Activated CD4-positive, alpha-beta T cell treated with anti-CD3 and anti-CD28 coated beads, Interleukin-2, amount 10 ng/mL, durations not matched to agents 24 days and 14 days (primary cell): ENCODE results near the gene PKN1. TPM values are rescaled to one million over a fixed set of nuclear protein-coding genes. Genes with fewer than 3 reads are reported as not detected.
A peak's percentile ranks its signal among the peaks of the same experiment; 100 is the strongest.

Experiments
- DNase-seq: peaks from one replicate; pipeline ENCODE4 v3.0.0; 2022
- H3K27ac Mint-ChIP-seq: one replicate; pipeline ENCODE4 v1.8.0; 2022; ENCODE audit warnings: mild to moderate bottlenecking, mixed read lengths
- H3K27me3 Mint-ChIP-seq: one replicate; pipeline ENCODE4 v1.8.0; 2022; ENCODE audit warnings: mixed read lengths
- H3K36me3 Mint-ChIP-seq: one replicate; pipeline ENCODE4 v1.8.0; 2022; ENCODE audit warnings: low read depth, mild to moderate bottlenecking, mixed read lengths
- H3K4me1 Mint-ChIP-seq: one replicate; pipeline ENCODE4 v1.8.0; 2021; ENCODE audit warnings: mixed read lengths
- H3K4me3 Mint-ChIP-seq: one replicate; pipeline ENCODE4 v1.8.0; 2022; ENCODE audit warnings: mild to moderate bottlenecking, moderate library complexity, mixed read lengths
- H3K9me3 Mint-ChIP-seq: one replicate; pipeline ENCODE4 v1.8.0; 2021; ENCODE audit warnings: mixed read lengths
- intact Hi-C: fragments of 100-400 bp; cut with micrococcal nuclease; formaldehyde crosslinking; loops from one replicate; pipeline ENCODE4 v1.15.1; 2023
- total RNA-seq: library from RNA; stranded (reverse); gene quantifications from 2 replicates; pipeline ENCODE4 v1.2.3, GENCODE V29; 2022

Gene PKN1
- total RNA-seq, 1 donor from 2014 or later, result 180 TPM

- peaks cover 2% of the 10 kb centered on the region for H3K36me3 Mint-ChIP-seq
- DNase-seq, result no peak
- H3K27ac Mint-ChIP-seq, result peak overlapping the region; percentile 49
- H3K4me1 Mint-ChIP-seq, result peaks cover 30% of the 10 kb centered on the region
- H3K4me3 Mint-ChIP-seq, result peak overlapping the region; percentile 50
- H3K9me3 Mint-ChIP-seq, result no peaks in the 10 kb centered on the region
- H3K27me3 Mint-ChIP-seq, result peaks cover 15% of the 10 kb centered on the region
- intact Hi-C loops, result no loop called here
Measured at GRCh38 chr19:14430712-14431111, 2.4 kb upstream of the PKN1 start.

DNA sequence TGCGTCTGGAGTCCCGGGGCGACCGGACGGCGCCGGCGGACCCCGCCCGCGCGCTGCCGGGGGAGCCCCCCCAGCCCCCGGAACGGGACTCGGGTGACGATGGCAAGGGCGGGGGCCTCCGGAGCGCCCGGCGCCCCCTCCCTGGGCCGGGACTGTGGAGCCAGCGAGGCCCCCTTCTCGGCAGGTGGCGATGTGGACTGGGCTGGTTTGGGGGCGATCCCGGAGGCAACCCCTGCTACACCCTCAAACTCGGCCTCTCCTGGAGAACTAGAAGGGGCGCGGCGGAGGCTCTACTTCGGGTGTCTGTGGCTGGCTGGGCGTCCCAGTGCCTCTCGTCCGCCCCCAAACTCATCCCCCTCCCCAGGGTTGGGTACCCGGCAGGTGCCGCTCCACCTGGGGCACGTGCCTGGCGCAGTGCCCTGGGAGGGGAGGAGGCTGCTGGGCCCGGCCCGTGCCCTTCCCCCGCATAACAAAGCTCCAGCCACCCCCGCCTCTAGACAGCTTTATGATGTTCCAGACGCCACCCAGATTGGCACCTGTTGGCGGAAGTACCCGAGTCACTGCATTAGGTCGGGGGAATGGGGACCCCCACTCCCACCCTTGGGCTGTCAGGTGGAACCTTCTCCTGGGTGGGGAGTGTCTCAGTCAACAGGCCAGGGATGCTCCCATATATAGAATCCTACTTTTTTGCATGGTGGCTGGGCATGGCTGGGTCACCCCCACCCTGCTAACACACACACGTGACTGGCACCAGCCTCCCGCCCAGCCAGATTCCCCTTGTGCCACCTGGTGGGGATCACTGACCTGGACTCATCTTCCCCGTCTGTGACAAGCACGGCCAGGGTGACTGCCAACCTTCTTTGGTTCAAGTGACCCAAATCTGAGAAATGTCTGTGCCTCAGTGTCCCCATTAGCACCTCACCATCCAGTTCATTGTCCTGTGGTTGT lies 722 bp downstream of the PKN1 start:
- no peaks in the 10 kb centered on the region for H3K9me3 Mint-ChIP-seq
- H3K4me3 Mint-ChIP-seq, result peak overlapping the region; percentile 83
- H3K36me3 Mint-ChIP-seq, result peaks cover 2% of the 10 kb centered on the region
- intact Hi-C loops, result loop anchor here (2.0 kb wide), 2 partner anchors 15 to 39 kb away; partner anchors contain the start of gene DDX39A
- H3K27me3 Mint-ChIP-seq, result peaks cover 12% of the 10 kb centered on the region
- H3K27ac Mint-ChIP-seq, result peak overlapping the region; percentile 67
- H3K4me1 Mint-ChIP-seq, result peaks cover 36% of the 10 kb centered on the region
- DNase-seq, result peak; percentile 77

DNA sequence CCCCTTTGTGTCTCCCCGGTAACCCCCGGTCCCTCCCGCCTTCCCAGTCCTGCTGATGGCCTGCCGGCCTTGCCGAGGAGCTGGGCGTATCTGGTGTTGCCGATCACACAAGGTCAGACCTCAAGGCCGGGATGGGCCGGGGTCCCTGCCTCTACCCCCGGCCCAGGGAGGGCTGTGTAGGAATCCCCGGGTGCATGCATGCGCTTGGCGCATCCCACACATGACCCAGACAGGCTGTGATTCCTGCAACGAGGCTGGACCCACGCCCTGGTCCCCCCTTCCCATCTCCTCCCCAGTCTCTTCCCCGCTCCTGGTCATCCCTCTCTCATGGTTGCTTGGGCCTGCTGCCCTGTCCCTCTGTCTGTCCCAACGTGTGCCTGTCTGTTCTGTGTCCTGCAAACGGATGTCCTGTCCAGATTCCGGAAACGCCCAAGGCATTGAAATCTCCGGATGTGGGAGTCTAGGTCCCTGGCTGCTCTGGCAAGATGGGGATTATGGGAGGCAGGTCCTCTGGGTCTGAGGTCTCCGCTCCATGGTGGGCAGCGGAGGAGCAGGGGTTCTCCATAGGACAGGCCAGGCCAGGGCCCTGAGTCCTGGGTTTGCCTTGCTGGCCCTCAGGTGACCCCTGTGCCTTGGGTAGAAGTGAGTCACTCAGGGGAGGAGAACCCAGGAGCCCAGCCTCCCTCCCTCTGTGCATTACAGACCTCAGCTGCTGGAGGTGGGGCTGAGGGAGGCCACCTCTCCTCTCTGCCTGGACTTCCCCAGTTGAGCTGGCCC lies 1.6 kb downstream of the PKN1 start:
- Mint-ChIP-seq H3K4me3 (peak overlapping the region; percentile 83), H3K4me1 (peaks cover 42% of the 10 kb centered on the region), H3K36me3 (peaks cover 2% of the 10 kb centered on the region), H3K27me3 (peaks cover 12% of the 10 kb centered on the region), H3K27ac (peak overlapping the region; percentile 74), H3K9me3 (no peaks in the 10 kb centered on the region)
- intact Hi-C loops, result no loop called here
- peak; percentile 76 for DNase-seq

GRCh38 chr19:14435320-14436050 lies 2.4 kb downstream of the PKN1 start:
- no peak for DNase-seq
- Mint-ChIP-seq H3K27ac (peak overlapping the region; percentile 74), H3K9me3 (no peaks in the 10 kb centered on the region), H3K4me1 (peaks cover 49% of the 10 kb centered on the region), H3K36me3 (peaks cover 7% of the 10 kb centered on the region), H3K4me3 (peak overlapping the region; percentile 83), H3K27me3 (peaks cover 9% of the 10 kb centered on the region)
- intact Hi-C loops, result no loop called here

- peak overlapping the region; percentile 37 for H3K27ac Mint-ChIP-seq
- peaks cover 17% of the 10 kb centered on the region for H3K36me3 Mint-ChIP-seq
- intact Hi-C loops, result no loop called here
- H3K9me3 Mint-ChIP-seq, result no peaks in the 10 kb centered on the region
- DNase-seq, result no peak
- H3K4me1 Mint-ChIP-seq, result peaks cover 42% of the 10 kb centered on the region
- H3K27me3 Mint-ChIP-seq, result no peaks in the 10 kb centered on the region
- H3K4me3 Mint-ChIP-seq, result no peak overlapping the region
Measured at GRCh38 chr19:14437578-14438140, 4.6 kb downstream of the PKN1 start.

GRCh38 chr19:14439014-14439413 lies 5.9 kb downstream of the PKN1 start:
- intact Hi-C loops, result no loop called here
- DNase-seq, result no peak
- Mint-ChIP-seq H3K4me3 (peak overlapping the region; percentile 94), H3K9me3 (no peaks in the 10 kb centered on the region), H3K27ac (peak overlapping the region; percentile 76), H3K27me3 (no peaks in the 10 kb centered on the region), H3K36me3 (peaks cover 28% of the 10 kb centered on the region), H3K4me1 (peaks cover 44% of the 10 kb centered on the region)

- Mint-ChIP-seq H3K27ac (peak overlapping the region; percentile 90), H3K4me1 (peaks cover 39% of the 10 kb centered on the region)
Measured at GRCh38 chr19:14440049-14440448, 6.9 kb downstream of the PKN1 start.

DNA sequence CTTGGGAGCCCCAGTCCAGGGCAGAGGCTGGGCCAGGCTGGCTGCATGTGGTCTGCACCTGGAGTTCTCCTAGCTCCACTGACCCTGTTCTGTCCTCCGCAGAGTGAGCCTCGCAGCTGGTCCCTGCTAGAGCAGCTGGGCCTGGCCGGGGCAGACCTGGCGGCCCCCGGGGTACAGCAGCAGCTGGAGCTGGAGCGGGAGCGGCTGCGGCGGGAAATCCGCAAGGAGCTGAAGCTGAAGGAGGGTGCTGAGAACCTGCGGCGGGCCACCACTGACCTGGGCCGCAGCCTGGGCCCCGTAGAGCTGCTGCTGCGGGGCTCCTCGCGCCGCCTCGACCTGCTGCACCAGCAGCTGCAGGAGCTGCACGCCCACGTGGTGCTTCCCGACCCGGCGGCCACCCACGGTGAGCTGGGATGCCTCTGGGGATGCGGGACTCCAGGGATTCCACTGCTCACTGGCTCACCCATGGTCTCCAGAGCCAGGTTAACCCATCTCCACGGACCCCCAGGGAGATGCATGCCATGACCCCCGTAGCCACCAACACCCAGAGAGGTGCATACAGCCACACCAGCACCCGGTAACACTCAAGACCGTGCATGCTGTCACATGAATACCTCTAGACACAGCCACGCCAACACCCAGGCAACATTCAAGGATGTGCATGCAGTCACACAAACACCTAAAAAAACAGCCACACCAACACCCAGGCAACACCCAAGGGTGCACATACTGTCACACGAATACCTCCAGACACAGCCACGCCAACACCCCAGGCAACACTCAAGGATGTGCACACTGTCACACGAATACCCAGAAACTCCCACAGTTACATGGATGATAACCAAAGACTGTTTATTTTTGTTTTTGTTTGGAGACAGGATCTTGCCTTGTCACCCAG lies 8.2 kb downstream of the PKN1 start:
- H3K4me1 Mint-ChIP-seq, result peaks cover 36% of the 10 kb centered on the region
- peak overlapping the region; percentile 94 for H3K4me3 Mint-ChIP-seq

More at GRCh38 chr19:14440049-14440448, 6.9 kb downstream of the PKN1 start:
- Mint-ChIP-seq H3K9me3 (no peaks in the 10 kb centered on the region), H3K27me3 (no peaks in the 10 kb centered on the region), H3K4me3 (peak overlapping the region; percentile 94), H3K36me3 (peaks cover 34% of the 10 kb centered on the region)
- intact Hi-C loops, result no loop called here
- DNase-seq, result peak; percentile 95

DNA sequence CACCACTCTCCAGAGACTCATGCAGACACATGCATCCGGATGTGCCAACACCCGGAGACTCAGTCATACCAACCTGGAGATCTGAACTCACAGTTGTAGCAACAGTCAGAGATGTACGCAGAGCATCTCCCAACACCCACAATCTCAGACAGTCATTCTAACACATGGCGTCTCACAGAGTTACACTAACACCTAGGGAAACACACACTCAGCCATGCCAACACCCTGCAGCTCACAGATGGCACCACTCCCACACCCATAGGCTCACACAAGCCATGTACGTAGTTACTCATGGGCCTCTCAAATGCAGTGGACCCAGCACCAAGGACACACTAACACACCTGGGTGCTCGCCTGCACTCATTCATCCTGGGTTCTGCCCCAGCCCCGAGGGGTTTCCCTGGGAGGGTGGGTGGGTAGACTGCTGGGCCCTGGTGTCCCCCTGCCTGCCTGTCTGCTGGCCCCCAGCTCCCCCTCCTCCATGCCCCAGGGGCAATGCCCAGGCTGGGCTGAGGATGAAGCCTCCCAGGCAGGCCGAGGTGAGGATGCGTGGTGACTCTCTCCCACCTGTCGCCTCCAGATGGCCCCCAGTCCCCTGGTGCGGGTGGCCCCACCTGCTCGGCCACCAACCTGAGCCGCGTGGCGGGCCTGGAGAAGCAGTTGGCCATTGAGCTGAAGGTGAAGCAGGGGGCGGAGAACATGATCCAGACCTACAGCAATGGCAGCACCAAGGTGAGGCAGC lies 10.0 kb downstream of the PKN1 start:
- DNase-seq, result no peak
- no peaks in the 10 kb centered on the region for H3K9me3 Mint-ChIP-seq
- intact Hi-C loops, result no loop called here
- H3K27me3 Mint-ChIP-seq, result no peaks in the 10 kb centered on the region
- H3K36me3 Mint-ChIP-seq, result peaks cover 55% of the 10 kb centered on the region
- H3K27ac Mint-ChIP-seq, result no peak overlapping the region
- H3K4me1 Mint-ChIP-seq, result peaks cover 30% of the 10 kb centered on the region
- H3K4me3 Mint-ChIP-seq, result no peak overlapping the region

More for the DNA sequence above, 8.2 kb downstream of the PKN1 start:
- Mint-ChIP-seq H3K27me3 (no peaks in the 10 kb centered on the region), H3K36me3 (peaks cover 43% of the 10 kb centered on the region), H3K27ac (no peak overlapping the region), H3K9me3 (no peaks in the 10 kb centered on the region)
- intact Hi-C loops, result no loop called here
- DNase-seq, result no peak

DNA sequence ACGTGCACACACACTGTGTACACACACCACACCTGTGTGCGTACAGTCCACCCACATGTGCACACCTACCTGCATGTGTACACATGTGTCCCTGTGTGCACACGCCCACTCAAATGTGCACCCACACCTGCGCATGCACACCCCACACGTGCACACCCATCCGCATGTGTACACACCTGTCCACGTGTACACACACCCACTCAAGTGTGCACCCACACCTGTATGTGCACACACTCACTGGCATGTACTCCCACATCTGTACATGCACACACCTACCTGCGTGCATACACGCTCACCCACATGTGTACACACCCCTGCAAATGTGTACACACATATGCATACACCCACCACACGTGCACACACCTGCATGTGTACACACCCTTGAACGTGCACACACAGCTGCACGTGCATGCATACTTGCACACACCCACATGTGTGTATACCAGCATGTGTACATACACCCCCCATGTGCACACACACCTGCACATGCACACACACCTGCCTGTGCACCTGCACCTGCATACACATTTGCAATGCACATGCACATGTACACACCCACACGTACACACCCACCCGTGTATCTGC lies 10.6 kb downstream of the PKN1 start:
- Mint-ChIP-seq H3K36me3 (peaks cover 59% of the 10 kb centered on the region), H3K9me3 (no peaks in the 10 kb centered on the region), H3K4me3 (no peak overlapping the region), H3K27me3 (no peaks in the 10 kb centered on the region), H3K27ac (no peak overlapping the region), H3K4me1 (peaks cover 29% of the 10 kb centered on the region)
- no peak for DNase-seq
- intact Hi-C loops, result no loop called here

DNA sequence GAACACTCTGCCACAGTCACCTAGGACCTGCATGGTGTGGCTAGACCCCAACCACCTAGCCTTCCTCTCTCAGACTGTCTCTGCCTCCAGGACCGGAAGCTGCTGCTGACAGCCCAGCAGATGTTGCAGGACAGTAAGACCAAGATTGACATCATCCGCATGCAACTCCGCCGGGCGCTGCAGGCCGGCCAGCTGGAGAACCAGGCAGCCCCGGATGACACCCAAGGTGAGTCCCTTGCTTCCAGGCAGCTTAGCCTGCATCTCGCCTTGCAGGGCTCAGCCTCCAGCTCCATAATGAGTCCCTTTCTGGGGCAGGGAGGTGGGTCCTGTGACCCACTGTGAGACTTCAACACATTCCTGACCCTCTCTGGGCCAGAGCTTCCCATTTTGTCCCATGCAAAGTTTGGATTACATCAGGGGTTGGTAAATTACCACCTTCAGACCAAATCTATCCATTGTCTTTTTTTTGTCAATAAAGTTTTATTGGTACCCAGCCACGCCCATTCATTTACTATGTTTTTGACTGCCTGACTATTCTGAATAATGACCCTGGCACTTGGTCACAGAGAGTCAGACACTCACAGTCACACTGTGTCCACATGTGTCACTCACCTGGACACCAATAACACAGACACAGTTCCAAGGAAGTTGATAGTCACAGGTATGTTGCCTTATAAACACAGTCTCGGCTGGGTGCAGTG lies 13.4 kb downstream of the PKN1 start:
- H3K9me3 Mint-ChIP-seq, result no peaks in the 10 kb centered on the region
- no peak for DNase-seq
- H3K4me3 Mint-ChIP-seq, result no peak overlapping the region
- peaks cover 74% of the 10 kb centered on the region for H3K36me3 Mint-ChIP-seq
- H3K4me1 Mint-ChIP-seq, result peaks cover 14% of the 10 kb centered on the region
- intact Hi-C loops, result no loop called here
- H3K27ac Mint-ChIP-seq, result no peak overlapping the region
- H3K27me3 Mint-ChIP-seq, result no peaks in the 10 kb centered on the region
